Endothelial cell of umbilical vein (primary cell): ENCODE measurements around the gene CNTN1.

ENCODE experiments used
- EZH2 ChIP-seq: IDR thresholded peaks from 2 replicates; pipeline ENCODE4 v1.6.1; 2012; ENCODE audit warnings: borderline replicate concordance, low read depth, mild to moderate bottlenecking, moderate library complexity, low read length, inconsistent platforms; ENCODE audit not compliant: severe bottlenecking
- FOS ChIP-seq: IDR thresholded peaks from 2 replicates; pipeline ENCODE4 v1.6.1; 2011; ENCODE audit warnings: mild to moderate bottlenecking, low read length, moderate library complexity, borderline replicate concordance; ENCODE audit not compliant: insufficient read depth
- GATA2 ChIP-seq: IDR thresholded peaks from 2 replicates; pipeline ENCODE4 v1.7.0; 2011; ENCODE audit warnings: low read depth, mild to moderate bottlenecking, moderate library complexity, mixed read lengths, low read length; ENCODE audit not compliant: insufficient read length, insufficient read depth
- JUN ChIP-seq: IDR thresholded peaks from 2 replicates; pipeline ENCODE4 v1.6.1; 2011; ENCODE audit warnings: borderline replicate concordance, low read depth; ENCODE audit not compliant: insufficient read length, insufficient read depth
- MYC ChIP-seq: IDR thresholded peaks from one replicate; pipeline ENCODE4 v1.6.1; 2011; ENCODE audit warnings: mild to moderate bottlenecking, low read depth, low read length
- POLR2A ChIP-seq: IDR thresholded peaks from 2 replicates; pipeline ENCODE4 v1.6.1; 2012; ENCODE audit warnings: low read depth, mild to moderate bottlenecking, control low read depth, low read length
- POLR2AphosphoS5 ChIP-seq: IDR thresholded peaks from 2 replicates; pipeline ENCODE4 v1.6.1; 2012; ENCODE audit warnings: low read depth, mild to moderate bottlenecking, control low read depth, low read length, moderate library complexity; ENCODE audit not compliant: insufficient read depth
- TF ChIP-seq, protein P1 (sequence below), 2 donors: IDR thresholded peaks; 1 replicate in 1 of 2; 2 replicates in 1 of 2; pipeline ENCODE4 v1.5.1; 2011; ENCODE audit warnings: low read length in 2 of 2, mild to moderate bottlenecking in 2 of 2, moderate library complexity in 2 of 2, control low read depth in 1 of 2, inconsistent platforms in 1 of 2, low read depth in 1 of 2; ENCODE audit not compliant: insufficient read depth in 1 of 2; ENCODE audit errors: extremely low read depth in 1 of 2
- TF ChIP-seq, protein P2 (sequence below): IDR thresholded peaks from 2 replicates; pipeline ENCODE4 v1.6.1; 2011; ENCODE audit not compliant: insufficient read depth, insufficient read length

DNA sequence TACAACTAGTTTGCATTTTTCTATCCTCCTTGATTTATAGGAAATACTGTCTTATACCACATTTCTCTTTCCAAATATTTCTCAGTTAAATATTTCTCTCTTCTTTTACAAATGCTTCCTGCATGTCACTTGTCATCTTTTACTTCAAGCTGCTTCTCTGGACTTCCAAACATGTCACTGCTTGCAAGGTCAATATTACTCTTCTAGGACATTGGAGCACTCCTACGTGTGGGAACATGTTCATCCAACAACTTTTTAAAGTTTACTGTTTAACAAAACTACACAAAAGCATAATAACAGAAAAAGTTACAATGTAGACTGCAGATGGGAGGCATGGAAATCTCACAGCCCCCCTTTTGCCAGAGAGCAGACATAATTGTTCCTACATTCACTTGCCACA, 28.5 kb upstream of the CNTN1 start:
- TF ChIP-seq, protein P1, sequence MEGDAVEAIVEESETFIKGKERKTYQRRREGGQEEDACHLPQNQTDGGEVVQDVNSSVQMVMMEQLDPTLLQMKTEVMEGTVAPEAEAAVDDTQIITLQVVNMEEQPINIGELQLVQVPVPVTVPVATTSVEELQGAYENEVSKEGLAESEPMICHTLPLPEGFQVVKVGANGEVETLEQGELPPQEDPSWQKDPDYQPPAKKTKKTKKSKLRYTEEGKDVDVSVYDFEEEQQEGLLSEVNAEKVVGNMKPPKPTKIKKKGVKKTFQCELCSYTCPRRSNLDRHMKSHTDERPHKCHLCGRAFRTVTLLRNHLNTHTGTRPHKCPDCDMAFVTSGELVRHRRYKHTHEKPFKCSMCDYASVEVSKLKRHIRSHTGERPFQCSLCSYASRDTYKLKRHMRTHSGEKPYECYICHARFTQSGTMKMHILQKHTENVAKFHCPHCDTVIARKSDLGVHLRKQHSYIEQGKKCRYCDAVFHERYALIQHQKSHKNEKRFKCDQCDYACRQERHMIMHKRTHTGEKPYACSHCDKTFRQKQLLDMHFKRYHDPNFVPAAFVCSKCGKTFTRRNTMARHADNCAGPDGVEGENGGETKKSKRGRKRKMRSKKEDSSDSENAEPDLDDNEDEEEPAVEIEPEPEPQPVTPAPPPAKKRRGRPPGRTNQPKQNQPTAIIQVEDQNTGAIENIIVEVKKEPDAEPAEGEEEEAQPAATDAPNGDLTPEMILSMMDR (IDR thresholded peaks at IDR 0.05; ENCODE audit: extremely low read depth in 1 of 2, insufficient read depth in 1 of 2, low read depth in 1 of 2, low read length in 2 of 2) = no peak
- TF ChIP-seq JUN (no peak), POLR2A (no peak), EZH2 (no peak), POLR2AphosphoS5 (no peak), FOS (no peak), MYC (no peak), GATA2 (no peak)
- TF ChIP-seq, protein P2, sequence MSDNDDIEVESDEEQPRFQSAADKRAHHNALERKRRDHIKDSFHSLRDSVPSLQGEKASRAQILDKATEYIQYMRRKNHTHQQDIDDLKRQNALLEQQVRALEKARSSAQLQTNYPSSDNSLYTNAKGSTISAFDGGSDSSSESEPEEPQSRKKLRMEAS = no peak
